Stimulated activated CD8-positive, alpha-beta memory T cell treated with anti-CD3 and anti-CD28 coated beads, Interleukin-12 subunit alpha, Interleukin-12 subunit beta, amount 100 ng/mL, for 1 hour (primary cell): ENCODE measurements around the gene PTCH2.
"Not testable (repeated sequence)": the region's sequence is repeated elsewhere in the genome, so short reads cannot be mapped to it uniquely, and the experiment has no call there.

Experiments used
- DNase-seq: peaks from one replicate; pipeline ENCODE4 v3.0.0-alpha.2; 2020; ENCODE audit warnings: low read depth

PTCH2 gene

DNA sequence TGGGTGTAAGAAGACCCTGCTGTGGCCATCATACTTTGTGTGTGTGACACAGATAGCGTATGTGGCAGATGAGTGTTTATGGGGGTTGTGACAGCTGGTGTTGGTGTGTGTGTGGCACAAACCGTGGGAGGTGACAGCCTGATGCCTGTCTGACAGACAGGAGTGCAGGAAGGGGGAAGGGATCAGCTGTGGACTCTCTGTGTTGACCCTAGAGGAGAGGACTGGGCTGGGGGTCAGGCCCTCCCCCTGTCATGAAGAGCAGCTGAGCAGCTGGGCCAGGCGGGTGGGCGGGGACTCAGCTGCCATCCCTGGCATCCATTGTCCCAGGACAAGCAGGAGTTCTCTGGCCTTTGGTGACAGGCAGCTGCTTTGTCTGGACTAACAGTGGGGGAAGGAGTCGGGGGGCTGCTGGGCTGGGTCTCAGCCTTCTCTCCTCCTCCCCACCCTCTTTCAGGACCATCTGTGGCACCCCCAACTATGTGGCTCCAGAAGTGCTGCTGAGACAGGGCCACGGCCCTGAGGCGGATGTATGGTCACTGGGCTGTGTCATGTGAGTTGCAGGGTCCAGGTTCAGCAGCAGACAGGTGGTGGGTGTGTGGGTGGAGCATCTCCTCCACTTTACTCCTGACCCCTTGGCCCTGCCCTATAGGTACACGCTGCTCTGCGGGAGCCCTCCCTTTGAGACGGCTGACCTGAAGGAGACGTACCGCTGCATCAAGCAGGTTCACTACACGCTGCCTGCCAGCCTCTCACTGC, 40.6 kb downstream of the PTCH2 start:
- no peak for DNase-seq

DNA sequence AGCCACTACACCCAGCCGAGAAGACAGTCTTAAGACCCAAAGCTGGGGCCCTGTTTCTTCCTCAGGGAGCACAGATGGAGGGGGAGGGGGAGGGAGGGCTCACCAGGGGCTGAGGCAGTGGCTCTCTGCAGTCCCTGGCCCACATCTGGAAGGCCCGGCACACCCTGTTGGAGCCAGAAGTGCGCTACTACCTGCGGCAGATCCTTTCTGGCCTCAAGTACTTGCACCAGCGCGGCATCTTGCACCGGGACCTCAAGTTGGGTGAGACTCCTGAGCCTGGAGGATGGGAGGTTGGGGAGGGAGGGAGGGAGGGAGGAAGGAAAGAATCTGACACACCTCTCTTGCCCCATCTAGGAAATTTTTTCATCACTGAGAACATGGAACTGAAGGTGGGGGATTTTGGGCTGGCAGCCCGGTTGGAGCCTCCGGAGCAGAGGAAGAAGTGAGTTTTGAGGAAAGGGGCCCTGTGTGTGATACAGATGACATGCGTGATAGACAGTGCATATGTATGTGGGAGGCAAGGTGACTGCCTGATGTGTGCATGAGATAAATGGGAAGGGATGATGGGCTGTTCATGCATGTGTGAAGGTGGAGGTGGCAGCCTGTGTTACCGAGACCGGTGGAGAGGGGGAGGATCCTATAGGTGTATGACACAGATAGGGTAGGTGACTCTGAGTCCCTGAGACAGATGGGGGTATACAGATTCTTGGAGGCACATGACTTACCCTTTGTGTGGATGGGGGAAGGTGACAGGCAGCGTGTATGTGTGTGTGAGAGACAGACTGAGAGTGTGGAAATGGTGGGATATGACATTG, 41.4 kb downstream of the PTCH2 start:
- DNase-seq: no peak

DNA sequence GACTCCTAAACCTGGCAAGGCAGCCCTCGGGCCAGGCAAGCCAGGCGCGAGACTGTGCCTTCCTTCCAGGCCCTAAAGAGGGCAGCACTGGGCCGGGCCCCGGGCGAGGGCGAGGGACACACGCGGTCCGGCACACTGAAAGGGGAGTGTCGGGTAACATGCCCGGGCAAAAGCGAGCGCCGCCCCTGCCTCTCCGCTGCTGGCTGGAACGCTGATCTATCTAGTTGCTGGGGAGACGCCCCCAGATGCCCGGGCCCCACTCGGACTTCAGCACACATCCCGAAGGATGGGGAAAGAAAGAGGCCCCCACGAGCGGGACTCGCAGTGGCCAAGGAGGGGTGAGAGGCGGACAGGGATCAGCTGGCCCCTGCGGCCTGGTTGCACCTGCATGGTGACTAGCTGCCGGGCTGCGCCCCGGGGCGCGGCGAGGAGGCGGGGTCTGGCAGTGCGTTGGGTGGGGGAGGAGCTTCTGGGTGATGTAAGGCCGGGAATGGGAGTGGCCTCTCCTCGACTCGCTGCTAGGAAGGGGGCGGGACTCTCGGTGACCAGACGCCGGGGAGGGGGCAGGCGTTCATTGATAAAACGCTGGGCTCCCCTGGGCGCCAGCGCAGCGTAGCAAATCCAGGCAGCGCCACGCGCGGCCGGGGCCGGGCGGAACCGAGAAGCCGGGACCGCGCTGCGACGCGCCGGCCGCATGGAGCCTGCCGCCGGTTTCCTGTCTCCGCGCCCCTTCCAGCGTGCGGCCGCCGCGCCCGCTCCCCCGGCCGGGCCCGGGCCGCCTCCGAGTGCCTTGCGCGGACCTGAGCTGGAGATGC, 43.1 kb downstream of the PTCH2 start, which contains the start of gene PLK3:
PLK3 (plus strand) TSS at position 608 of the 815 bp plus-strand sequence; CDS start at position 695, 87 bp downstream.
- DNase-seq: peak; percentile 97

GRCh38 chr1:44798481-44799365, 44.3 kb downstream of the PTCH2 start:
- DNase-seq: no peak

- not testable (repeated sequence) for DNase-seq
These were observed 45.2 kb downstream of the PTCH2 start for GRCh38 chr1:44797886-44798285.

DNA sequence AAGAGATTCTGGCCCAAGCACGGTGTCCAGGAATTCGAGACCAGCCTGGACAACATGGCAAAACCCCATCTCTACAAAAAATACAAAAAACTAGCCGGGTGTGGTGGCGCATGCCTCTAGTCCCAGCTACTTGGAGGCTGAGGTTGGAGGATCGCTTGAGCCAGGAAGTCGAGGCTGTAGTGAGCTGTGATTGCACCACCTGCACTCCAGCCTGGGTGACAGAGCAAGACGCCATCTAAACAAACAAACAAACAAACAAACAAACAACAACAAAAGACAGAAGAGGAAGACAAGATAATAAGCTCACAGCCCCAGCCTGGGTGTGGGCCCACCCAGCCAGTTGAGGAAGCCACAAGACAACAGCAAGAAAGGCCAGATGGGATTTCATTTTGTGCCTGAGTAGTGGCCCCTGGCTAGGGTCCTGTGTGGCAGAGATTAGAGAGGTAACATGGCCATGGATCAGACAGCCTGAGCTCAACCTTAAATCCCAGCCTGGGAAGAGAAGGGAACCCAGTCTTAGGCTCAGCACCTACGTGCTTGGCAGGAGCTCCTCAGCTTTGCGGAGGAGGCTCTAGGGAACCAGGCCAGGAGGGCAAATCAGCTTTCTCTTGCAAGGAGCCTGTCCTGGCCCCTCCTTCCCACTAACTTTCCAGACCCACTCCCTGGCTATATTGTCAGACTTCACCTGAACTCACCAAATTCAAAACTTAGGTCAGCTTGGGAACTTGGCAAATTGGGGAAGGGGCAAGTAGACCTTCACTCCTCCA, 50.1 kb downstream of the PTCH2 start:
- DNase-seq: no peak

GRCh38 chr1:44790968-44791801, 51.9 kb downstream of the PTCH2 start:
- no peak for DNase-seq

- DNase-seq: no peak
These were observed 54.8 kb downstream of the PTCH2 start, which contains the start of gene BEST4 for GRCh38 chr1:44788120-44788860. TSS of gene BEST4 (minus strand) at chr1:44788170. CDS start at chr1:44787705, 465 bp downstream.

- DNase-seq: no peak
These were observed 55.5 kb downstream of the PTCH2 start for GRCh38 chr1:44787506-44787905.

GRCh38 chr1:44786841-44787426, 56.1 kb downstream of the PTCH2 start:
- DNase-seq: no peak

GRCh38 chr1:44786138-44786840, 56.8 kb downstream of the PTCH2 start:
- DNase-seq: no peak

- DNase-seq: no peak
These were observed 57.4 kb downstream of the PTCH2 start for GRCh38 chr1:44785501-44786137.

- DNase-seq: no peak
These were observed 58.0 kb downstream of the PTCH2 start for GRCh38 chr1:44785029-44785380.

DNA sequence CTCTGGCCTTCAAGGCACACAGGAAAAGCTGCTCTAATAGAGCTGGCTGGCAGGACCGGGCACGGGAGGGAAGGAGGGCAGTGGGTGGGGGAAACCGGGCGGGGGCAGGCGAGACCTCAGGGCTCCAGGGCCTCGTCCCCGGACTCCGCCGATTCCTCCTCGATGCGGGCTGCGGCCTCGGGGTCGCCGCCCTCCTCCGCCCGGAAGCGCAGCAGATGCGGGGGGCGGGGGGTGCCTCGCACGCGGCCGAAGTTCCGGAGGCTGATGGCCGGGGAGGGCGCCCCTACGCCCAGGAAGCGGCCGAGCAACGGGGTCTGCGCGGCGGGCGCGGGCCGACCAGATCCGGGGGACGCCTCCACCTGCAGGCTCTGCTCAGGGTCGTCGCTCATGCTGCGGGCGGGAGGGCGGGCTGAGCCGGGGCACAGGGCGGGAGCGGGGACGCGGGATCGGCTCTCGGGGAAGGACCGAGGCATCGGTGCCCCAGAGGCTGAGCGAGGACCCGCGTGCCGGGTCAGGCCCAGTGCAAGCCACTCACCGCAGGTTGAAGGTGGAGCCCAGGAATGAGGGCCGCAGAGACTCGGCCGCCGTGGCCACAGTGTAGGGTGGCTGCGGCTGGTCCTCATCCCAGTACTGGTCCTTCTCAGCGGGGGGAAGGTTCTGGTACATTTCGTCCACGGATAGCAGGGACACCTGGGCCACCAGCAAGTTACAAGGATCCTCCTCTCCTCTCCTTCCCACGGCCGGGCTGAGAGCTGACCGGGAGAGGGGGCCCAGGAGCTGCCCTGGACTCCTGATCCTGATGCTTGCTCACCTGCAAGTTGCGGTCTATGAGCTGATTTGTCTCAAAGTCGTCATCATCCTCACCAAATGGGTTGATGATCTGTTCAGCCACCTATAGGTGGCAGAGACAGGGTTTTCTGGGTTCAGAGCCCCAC, 58.7 kb downstream of the PTCH2 start:
- no peak for DNase-seq

- no peak for DNase-seq
These were observed 59.4 kb downstream of the PTCH2 start for GRCh38 chr1:44783697-44784093.

- DNase-seq: no peak
These were observed 62.4 kb downstream of the PTCH2 start for GRCh38 chr1:44780583-44781121.
